HG03565 (cell line): ENCODE measurements around the gene CPXM2.
"Not testable (repeated sequence)": the region's sequence is repeated elsewhere in the genome, so short reads cannot be mapped to it uniquely, and the experiment has no call there.

Experiments
- ATAC-seq: cut with Tn5 transposase; IDR thresholded peaks from one replicate; pipeline ENCODE4 v1.9.1; 2021; ENCODE audit warnings: mild to moderate bottlenecking, moderate library complexity; ENCODE audit not compliant: unreplicated experiment

Gene CPXM2

GRCh38 chr10:123747426-123747825 lies 144.2 kb downstream of the CPXM2 start:
- ATAC-seq: no peak

DNA sequence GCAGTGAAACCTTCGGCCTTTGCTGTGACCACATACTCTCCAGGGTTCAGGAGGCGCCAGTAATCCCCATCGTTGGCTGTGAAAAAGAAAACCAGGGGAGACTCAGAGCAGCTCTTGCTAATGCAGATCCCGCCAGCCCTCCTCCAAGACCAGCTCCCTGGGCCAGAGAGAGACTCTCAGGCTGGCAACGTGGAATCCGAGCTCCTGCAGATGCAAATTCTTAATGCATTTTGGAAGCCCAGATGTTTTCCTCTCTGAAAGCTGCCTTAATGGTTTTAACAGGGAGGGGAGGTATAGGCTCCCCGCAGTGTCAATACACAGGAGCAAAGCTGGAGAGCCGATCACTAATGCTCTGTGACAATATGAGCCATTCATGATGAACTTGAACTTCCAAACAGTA lies 144.7 kb downstream of the CPXM2 start:
- no peak for ATAC-seq

- ATAC-seq: no peak
Observed at GRCh38 chr10:123746520-123746919, 145.1 kb downstream of the CPXM2 start.

DNA sequence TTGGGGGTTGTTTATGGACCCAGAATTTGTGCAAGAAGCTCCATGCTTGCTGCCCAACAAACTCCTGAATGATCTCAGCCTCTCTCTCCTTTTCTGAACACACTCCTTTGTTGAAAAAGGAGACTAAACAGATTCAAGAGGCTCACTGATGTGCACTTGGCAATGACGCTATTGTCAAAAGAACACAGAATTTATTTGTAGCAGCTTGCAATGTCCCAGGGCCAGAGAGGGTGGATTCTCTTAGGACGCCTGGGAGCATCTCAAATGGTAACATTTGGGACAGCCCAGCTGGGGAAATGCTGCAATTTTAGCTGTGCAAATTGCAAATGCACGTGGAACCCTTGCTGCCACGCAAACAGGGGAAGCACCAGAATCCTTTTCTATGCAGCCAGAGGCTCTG lies 145.5 kb downstream of the CPXM2 start:
- ATAC-seq: no peak

DNA sequence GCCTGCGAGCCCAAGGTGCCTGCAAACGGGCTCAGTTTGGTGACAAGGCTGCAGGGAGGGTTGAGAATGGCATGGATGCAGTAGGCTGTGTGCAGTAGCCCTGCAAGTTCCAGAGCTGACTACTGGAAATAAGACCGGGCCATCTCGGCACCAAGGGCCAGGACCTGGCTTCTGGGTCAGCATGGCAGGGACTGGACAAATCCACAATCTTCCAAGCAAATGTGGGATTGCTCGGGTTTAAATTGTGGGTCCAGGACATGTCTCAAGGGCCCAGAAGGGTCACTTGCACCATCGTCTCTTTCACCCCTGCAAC lies 147.4 kb downstream of the CPXM2 start:
- ATAC-seq: no peak

- no peak for ATAC-seq
Observed at GRCh38 chr10:123743441-123744223, 148.0 kb downstream of the CPXM2 start.

- no peak for ATAC-seq
Observed at GRCh38 chr10:123742751-123743440, 148.7 kb downstream of the CPXM2 start.

DNA sequence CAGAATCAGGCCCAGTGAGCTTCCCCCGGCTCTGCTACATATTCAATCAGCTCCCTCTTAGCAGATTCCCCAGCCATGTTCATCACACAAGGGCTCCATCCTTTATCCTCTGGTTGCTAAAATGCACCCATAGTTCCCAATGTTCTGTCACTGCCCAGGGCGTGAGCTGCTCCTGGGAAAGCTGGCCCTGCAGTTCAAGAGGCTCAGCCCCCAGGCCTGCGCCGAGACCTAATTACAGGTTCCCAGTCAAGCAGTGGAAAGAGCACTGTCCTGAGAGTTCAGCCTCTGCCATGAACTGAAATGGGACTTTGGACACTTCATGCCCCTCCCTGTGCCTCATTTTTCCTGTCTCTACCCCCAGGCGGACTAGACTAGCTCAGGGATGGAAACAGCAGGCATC lies 149.9 kb downstream of the CPXM2 start:
- no peak for ATAC-seq

DNA sequence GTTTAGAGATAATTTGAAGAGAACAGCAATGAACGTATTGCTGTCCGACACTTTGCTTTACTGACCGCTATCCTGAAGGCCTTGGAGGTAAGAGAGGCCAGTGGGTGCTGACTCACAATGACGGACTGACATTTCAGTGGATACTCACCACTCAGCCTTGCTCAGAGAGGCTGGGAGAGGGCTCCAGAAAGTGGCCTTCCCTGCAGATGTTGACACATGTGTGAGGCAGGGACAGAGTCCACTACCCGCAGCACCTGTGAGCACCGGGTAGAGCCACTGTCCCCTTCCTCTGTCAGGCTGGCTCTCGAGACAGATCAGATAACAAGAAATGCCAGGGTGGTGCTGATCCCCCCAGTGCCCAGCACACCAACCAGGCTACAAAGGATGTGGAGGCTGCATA lies 150.5 kb downstream of the CPXM2 start:
- ATAC-seq: no peak

GRCh38 chr10:123736917-123737316 lies 154.7 kb downstream of the CPXM2 start:
- not testable (repeated sequence) for ATAC-seq

- no peak for ATAC-seq
Observed at GRCh38 chr10:123729523-123729922, 162.1 kb downstream of the CPXM2 start.

DNA sequence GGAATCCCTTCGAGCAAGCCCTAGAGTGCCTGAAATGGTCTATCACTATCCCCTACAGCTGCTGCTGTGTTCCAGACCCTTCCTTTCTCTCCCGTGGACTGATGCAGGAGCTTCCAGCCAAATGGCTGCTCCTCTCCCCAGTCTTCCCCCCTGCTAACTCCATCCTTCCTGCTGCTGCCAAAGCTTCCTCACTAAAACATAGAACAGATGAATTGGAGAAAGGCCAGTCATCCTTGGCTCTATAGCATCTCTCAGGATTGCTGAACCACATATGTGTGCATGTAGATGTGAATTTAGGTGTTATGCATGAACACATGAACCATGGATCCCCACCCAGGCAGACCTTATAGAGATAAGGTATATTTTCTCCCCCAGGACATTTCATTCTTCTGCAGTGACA lies 164.8 kb downstream of the CPXM2 start:
- no peak for ATAC-seq

DNA sequence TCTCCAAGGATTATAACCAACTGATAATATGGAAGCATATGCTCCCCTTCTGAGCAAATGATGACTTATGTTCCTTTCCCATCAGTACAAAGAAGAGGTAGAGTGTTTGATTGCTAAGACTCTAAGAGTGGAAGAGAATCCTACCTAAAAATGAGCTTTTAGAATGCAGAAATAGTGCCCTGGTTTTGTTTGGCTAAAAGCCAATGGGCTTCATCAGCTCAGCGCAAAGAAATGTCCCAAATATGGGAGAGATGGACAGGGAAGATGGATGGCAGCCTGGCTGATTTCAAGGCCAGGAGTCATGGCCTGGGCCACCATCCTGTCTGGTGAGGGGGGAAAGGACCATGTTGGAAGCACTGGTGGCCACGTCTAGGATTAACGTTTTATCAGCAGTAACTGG lies 165.2 kb downstream of the CPXM2 start:
- ATAC-seq: no peak

- no peak for ATAC-seq
Observed at GRCh38 chr10:123724747-123725146, 166.9 kb downstream of the CPXM2 start.

DNA sequence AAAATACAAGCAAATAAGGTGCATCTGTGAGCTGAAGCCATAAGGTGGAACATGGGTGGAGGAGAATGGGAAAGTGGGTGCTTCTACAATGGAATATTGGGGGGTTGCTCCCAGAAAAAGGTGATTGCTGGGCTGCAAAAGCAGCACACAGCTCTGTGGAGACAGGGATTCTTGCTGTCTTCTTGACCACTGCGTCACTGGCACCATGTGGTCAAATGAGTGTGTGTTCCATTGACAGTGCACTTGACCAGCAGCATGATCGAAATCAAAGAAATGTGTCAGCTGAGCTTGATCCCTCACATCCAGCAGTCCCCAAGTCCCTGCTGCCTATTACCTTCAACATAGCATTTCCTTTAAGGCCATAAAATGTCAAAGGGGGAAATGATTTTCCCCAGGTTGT lies 169.3 kb downstream of the CPXM2 start:
- no peak for ATAC-seq

- ATAC-seq: no peak
Observed at GRCh38 chr10:123721441-123722049, 170.1 kb downstream of the CPXM2 start.

GRCh38 chr10:123720536-123720935 lies 171.1 kb downstream of the CPXM2 start:
- ATAC-seq: no peak

DNA sequence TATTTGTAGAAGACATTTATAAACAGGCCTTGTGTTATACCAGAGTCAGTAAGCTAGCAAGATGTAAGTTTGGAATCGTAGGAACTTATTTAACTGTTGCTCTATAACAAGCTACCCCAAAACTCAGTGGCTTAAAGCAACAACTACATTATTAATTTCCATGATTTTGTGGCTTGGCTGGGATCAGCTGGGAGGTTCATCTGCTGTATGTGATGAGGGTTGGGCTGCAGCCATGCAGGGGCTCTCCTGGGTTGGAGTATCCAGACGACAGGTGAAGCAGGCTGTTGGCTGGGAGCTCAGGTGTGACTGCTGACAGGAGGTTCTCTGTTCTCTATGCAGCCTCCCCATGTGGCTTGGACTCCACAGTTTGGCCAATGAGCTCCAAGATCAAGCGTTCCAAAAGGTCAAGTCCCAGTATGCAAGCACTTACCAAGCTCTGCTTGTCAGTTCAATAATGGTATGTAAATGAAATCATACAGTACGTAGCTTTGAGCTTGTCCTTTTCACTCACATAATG lies 173.0 kb downstream of the CPXM2 start:
- no peak for ATAC-seq

DNA sequence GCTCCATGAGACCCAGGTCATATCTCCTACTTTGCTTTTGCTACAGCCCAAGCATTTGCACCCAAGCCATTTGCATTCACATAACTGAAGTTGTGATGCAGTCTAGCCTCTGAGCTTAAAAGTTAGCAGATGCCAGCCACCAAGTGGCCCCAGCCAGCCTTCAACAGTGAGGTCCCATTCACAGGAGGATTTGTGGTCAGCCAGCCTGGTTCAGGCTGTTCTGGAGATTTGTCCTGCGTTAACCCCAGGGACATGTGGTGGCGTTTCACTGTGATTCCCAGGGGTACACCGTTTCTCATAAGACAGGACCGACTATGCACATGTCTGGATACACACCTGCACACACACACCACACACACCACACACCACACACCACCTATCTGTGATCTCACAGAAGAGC lies 174.3 kb downstream of the CPXM2 start:
- no peak for ATAC-seq

- no peak for ATAC-seq
Observed at GRCh38 chr10:123715546-123715945, 176.1 kb downstream of the CPXM2 start.

GRCh38 chr10:123706236-123706635 lies 185.4 kb downstream of the CPXM2 start:
- ATAC-seq: no peak

GRCh38 chr10:123704812-123705211 lies 186.8 kb downstream of the CPXM2 start:
- ATAC-seq: no peak
